Caco-2 (cell line): ENCODE results near the gene CFAP61. TPM values are rescaled to one million over a fixed set of nuclear protein-coding genes. Genes with fewer than 3 reads are reported as not detected.
"Not testable (repeated sequence)": the region's sequence is repeated elsewhere in the genome, so short reads cannot be mapped to it uniquely, and the experiment has no call there.

ENCODE experiments used
- BruUV-seq: library from RNA; stranded (reverse); fragments of 400-500 nt; replicated peaks from 2 replicates; lab custom pipeline; 2021; lab: Mats Ljungman, UMichigan
- CTCF ChIA-PET: fragments of 300-600 bp; sonication (Branson Sonifier 250); formaldehyde crosslinking; loops from one replicate; lab custom pipeline; 2022; ENCODE audit warnings: antibody characterized with exemption; lab: Charles Lee
- POLR2A ChIA-PET: fragments of 300-600 bp; sonication (Branson Sonifier 250); formaldehyde crosslinking; loops from one replicate; lab custom pipeline; 2022; ENCODE audit warnings: antibody characterized with exemption; lab: Charles Lee
- DNase-seq, 2 experiments: peaks; one replicate each; pipeline versions ENCODE4 v3.0.0 to v3.0.0-alpha.2; 2020 to 2022
- H3K27me3 ChIP-seq: replicated peaks from 2 replicates; pipeline ENCODE4 v1.6.0; 2011; ENCODE audit warnings: low read length; ENCODE audit not compliant: control insufficient read depth, insufficient read depth
- H3K36me3 ChIP-seq: 2 replicates; pipeline ENCODE4 v1.5.1; 2011; ENCODE audit warnings: low read length; ENCODE audit not compliant: control insufficient read depth, insufficient read depth
- H3K4me1 ChIP-seq: fragments of 250-450 bp; sonication (Bioruptor Pico); 2 replicates; pipeline ENCODE4 v1.5.1; 2020; ENCODE audit warnings: mild to moderate bottlenecking
- H3K4me3 ChIP-seq: 2 replicates; pipeline ENCODE4 v1.5.1; 2011; ENCODE audit warnings: low read depth, mild to moderate bottlenecking, control low read depth, low read length
- H3K9me3 ChIP-seq: fragments of 250-450 bp; sonication (Bioruptor Pico); 2 replicates; pipeline ENCODE4 v1.5.1; 2020; ENCODE audit warnings: mild to moderate bottlenecking, moderate library complexity
- H3K27ac Mint-ChIP-seq: one replicate; pipeline ENCODE4 v1.8.0; 2022; ENCODE audit warnings: mixed read lengths; ENCODE audit not compliant: unreplicated experiment
- H3K27me3 Mint-ChIP-seq: one replicate; pipeline ENCODE4 v1.8.0; 2022; ENCODE audit warnings: mixed read lengths; ENCODE audit not compliant: insufficient read depth, unreplicated experiment
- H3K36me3 Mint-ChIP-seq: one replicate; pipeline ENCODE4 v1.8.0; 2022; ENCODE audit warnings: mild to moderate bottlenecking, mixed read lengths; ENCODE audit not compliant: insufficient read depth, unreplicated experiment
- H3K4me1 Mint-ChIP-seq: one replicate; pipeline ENCODE4 v1.8.0; 2022; ENCODE audit warnings: low read depth, mixed read lengths; ENCODE audit not compliant: unreplicated experiment
- H3K4me3 Mint-ChIP-seq: one replicate; pipeline ENCODE4 v1.8.0; 2022; ENCODE audit warnings: mild to moderate bottlenecking, moderate library complexity, mixed read lengths; ENCODE audit not compliant: unreplicated experiment
- H3K9me3 Mint-ChIP-seq: one replicate; pipeline ENCODE4 v1.8.0; 2022; ENCODE audit warnings: mixed read lengths; ENCODE audit not compliant: unreplicated experiment
- intact Hi-C: fragments of 100-400 bp; cut with micrococcal nuclease; formaldehyde crosslinking; loops from one replicate; pipeline ENCODE4 v1.10.0; 2022; ENCODE audit not compliant: unreplicated experiment
- total RNA-seq: library from RNA; stranded (reverse); gene quantifications from 2 replicates; pipeline ENCODE4 v1.2.3, GENCODE V29; 2022
- TF ChIP-seq, protein P1 (sequence below), 2 experiments: fragments of 200-600 bp in 1 of 2; IDR thresholded peaks; 1 replicate in 1 of 2; 2 replicates in 1 of 2; pipeline versions ENCODE4 v1.5.1 to v1.8.0; 2011 to 2022; ENCODE audit warnings: antibody characterized with exemption in 1 of 2, control low read depth in 1 of 2, inconsistent platforms in 1 of 2, low read depth in 1 of 2, low read length in 1 of 2, mild to moderate bottlenecking in 1 of 2, moderate library complexity in 1 of 2; ENCODE audit not compliant: insufficient read depth in 1 of 2, severe bottlenecking in 1 of 2, unreplicated experiment in 1 of 2

CFAP61 gene
- total RNA-seq, 1 experiment from 2014 or later = not detected

DNA sequence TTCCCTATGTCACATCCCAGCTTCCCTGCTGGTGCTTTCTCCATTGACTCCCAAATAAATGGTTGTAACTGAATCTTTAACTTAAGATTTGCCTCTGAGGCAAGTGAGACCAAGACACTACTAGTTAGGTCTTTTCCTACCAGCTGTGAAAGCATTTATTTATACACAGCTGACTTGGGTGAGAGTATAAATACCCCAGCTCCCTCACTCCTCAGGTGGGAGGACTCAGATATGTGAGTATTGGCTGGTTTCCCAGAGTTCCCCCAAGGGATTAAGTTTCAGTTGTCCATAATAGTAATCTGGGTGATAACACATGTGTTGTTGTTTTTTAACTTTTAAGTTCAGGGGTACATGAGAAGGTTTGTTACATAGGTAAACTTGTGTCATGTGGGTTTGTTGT, 49.8 kb downstream of the CFAP61 start:
- Mint-ChIP-seq H3K4me3 (no peak overlapping the region), H3K9me3 (no peaks in the 10 kb centered on the region), H3K4me1 (no peaks in the 10 kb centered on the region), H3K36me3 (no peaks in the 10 kb centered on the region), H3K27me3 (peaks cover 6% of the 10 kb centered on the region), H3K27ac (no peak overlapping the region)
- no TSS peak for BruUV-seq
- Histone ChIP-seq H3K27me3 (no peaks in the 10 kb centered on the region), H3K4me1 (no peaks in the 10 kb centered on the region), H3K4me3 (no peak overlapping the region), H3K36me3 (no peaks in the 10 kb centered on the region), H3K9me3 (no peaks in the 10 kb centered on the region)
- TF ChIP-seq, protein P1, sequence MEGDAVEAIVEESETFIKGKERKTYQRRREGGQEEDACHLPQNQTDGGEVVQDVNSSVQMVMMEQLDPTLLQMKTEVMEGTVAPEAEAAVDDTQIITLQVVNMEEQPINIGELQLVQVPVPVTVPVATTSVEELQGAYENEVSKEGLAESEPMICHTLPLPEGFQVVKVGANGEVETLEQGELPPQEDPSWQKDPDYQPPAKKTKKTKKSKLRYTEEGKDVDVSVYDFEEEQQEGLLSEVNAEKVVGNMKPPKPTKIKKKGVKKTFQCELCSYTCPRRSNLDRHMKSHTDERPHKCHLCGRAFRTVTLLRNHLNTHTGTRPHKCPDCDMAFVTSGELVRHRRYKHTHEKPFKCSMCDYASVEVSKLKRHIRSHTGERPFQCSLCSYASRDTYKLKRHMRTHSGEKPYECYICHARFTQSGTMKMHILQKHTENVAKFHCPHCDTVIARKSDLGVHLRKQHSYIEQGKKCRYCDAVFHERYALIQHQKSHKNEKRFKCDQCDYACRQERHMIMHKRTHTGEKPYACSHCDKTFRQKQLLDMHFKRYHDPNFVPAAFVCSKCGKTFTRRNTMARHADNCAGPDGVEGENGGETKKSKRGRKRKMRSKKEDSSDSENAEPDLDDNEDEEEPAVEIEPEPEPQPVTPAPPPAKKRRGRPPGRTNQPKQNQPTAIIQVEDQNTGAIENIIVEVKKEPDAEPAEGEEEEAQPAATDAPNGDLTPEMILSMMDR (IDR thresholded peaks at IDR 0.05; ENCODE audit: insufficient read depth in 1 of 2, low read depth in 1 of 2, low read length in 1 of 2, severe bottlenecking in 1 of 2, unreplicated experiment in 1 of 2) = no peak
- ChIA-PET CTCF (no interaction called here), POLR2A (no interaction called here)
- DNase-seq = no peak
- intact Hi-C loops = no loop called here

DNA sequence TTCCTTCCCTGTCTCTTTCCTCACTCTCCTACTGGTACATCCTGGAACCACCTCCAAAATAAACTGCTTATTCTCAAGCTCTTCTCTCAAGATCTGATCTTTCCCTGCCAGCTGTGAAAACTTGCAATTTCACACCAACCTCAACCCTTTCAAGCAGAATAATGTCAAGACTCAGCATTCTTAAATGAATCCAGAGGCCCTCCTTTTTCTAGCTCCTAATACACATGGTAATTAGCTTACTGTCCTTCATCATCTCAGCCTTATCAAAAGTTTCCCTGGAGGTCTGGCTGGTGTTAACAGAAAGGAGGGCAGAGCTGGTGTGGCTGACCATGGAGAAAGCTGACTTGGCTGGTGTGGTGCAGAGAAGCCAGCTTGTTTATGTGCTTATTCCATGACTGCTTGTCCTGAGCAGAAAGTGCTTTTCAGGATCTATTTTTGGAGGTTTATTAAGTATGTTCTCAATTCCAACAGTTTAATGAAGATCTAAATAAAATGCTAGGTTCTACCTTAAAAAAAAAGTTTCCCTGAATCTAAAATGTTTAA, 50.5 kb downstream of the CFAP61 start:
- no peak for DNase-seq
- Mint-ChIP-seq H3K4me3 (no peak overlapping the region), H3K36me3 (no peaks in the 10 kb centered on the region), H3K4me1 (no peaks in the 10 kb centered on the region), H3K27ac (no peak overlapping the region), H3K27me3 (peaks cover 6% of the 10 kb centered on the region), H3K9me3 (no peaks in the 10 kb centered on the region)
- intact Hi-C loops = no loop called here
- ChIA-PET CTCF (interaction anchor here (0.7 kb wide), 1 partner anchor 492 kb away, joined by 3 read pairs; no protein-coding TSS in a partner anchor), POLR2A (no interaction called here)
- Histone ChIP-seq H3K4me3 (no peak overlapping the region), H3K4me1 (no peaks in the 10 kb centered on the region), H3K36me3 (no peaks in the 10 kb centered on the region), H3K27me3 (no peaks in the 10 kb centered on the region), H3K9me3 (no peaks in the 10 kb centered on the region)
- TF ChIP-seq, protein P1 (IDR thresholded peaks at IDR 0.05; ENCODE audit: insufficient read depth in 1 of 2, low read depth in 1 of 2, low read length in 1 of 2, severe bottlenecking in 1 of 2, unreplicated experiment in 1 of 2) = no peak
- no TSS peak for BruUV-seq

DNA sequence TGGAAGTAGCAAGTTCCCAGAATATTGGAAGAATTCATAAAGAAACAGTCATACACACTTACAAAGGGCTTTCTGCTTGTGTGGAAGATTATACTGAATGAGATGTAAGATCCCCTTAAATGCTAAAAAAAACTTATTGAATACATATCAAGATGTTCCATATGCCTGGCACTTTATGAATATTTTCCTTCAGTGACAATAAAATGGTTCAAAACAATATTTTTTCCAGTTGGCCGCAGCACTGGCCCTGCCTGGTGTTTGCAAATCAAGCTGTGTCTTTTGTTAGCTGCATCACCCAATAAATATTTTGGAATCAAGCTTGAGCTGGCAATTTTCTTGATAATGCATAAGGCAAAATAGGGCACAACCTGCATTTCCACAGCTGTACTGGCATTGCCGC, 51.2 kb downstream of the CFAP61 start:
- TF ChIP-seq, protein P1 (IDR thresholded peaks at IDR 0.05; ENCODE audit: insufficient read depth in 1 of 2, low read depth in 1 of 2, low read length in 1 of 2, severe bottlenecking in 1 of 2, unreplicated experiment in 1 of 2) = no peak
- intact Hi-C loops = no loop called here
- no peaks in the 10 kb centered on the region for H3K4me1 ChIP-seq
- H3K9me3 ChIP-seq = no peaks in the 10 kb centered on the region
- BruUV-seq = no TSS peak
- no peaks in the 10 kb centered on the region for H3K4me1 Mint-ChIP-seq
- H3K27me3 ChIP-seq = no peaks in the 10 kb centered on the region
- H3K4me3 Mint-ChIP-seq = no peak overlapping the region
- H3K36me3 ChIP-seq = no peaks in the 10 kb centered on the region
- H3K9me3 Mint-ChIP-seq = no peaks in the 10 kb centered on the region
- CTCF ChIA-PET = no interaction called here
- H3K27ac Mint-ChIP-seq = no peak overlapping the region
- POLR2A ChIA-PET = no interaction called here
- H3K4me3 ChIP-seq = no peak overlapping the region
- H3K27me3 Mint-ChIP-seq = peaks cover 6% of the 10 kb centered on the region
- no peaks in the 10 kb centered on the region for H3K36me3 Mint-ChIP-seq
- DNase-seq = no peak

DNA sequence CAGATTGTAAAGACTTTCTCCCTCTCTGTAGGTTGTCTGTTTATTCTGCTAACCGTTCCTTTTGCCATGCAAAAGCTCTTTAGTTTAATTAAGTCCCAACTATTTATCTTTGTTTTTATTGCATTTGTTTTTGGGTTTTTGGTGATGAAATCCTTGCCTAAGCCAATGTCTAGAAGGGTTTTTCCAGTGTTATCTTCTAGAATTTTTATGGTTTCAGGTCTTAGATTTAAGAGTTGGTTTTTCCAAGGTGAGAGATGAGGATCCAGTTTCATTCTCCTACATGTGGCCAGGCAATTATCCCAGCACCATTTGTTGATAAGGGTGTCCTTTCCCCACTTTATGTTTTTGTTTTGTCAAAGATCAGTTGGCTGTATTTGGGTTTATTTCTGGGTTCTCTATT, 70.9 kb downstream of the CFAP61 start:
- H3K4me1 ChIP-seq, intact Hi-C loops, H3K27me3 ChIP-seq, POLR2A ChIA-PET, CTCF ChIA-PET, H3K4me1 Mint-ChIP-seq, DNase-seq, BruUV-seq, H3K4me3 ChIP-seq, H3K27ac Mint-ChIP-seq, H3K4me3 Mint-ChIP-seq, H3K27me3 Mint-ChIP-seq, H3K36me3 Mint-ChIP-seq, H3K36me3 ChIP-seq: not testable (repeated sequence)
- H3K9me3 Mint-ChIP-seq = peaks cover 42% of the 10 kb centered on the region
- H3K9me3 ChIP-seq = peaks cover 13% of the 10 kb centered on the region
